HepG2 (cell line): ENCODE results near the gene SEMA3C. TPM values are rescaled to one million over a fixed set of nuclear protein-coding genes. Genes with fewer than 3 reads are reported as not detected.

ENCODE experiments used
- ATAC-seq: fragments of 200-7000 bp; cut with Tn5 transposase; 3 replicates; pipeline ENCODE4 v1.9.1; 2020; ENCODE audit warnings: mild to moderate bottlenecking, moderate library complexity
- BruUV-seq: library from RNA; stranded (reverse); fragments of 400-500 nt; replicated peaks from 2 replicates; lab custom pipeline; 2021; lab: Mats Ljungman, UMichigan
- CTCF ChIA-PET: fragments of 300-600 bp; formaldehyde crosslinking; extraction: SDS; loops from one replicate; lab custom pipeline; 2021; ENCODE audit warnings: low total read pairs, inconsistent platforms, low intra/inter-chr PET ratio; lab: Yijun Ruan, JAX
- POLR2A ChIA-PET: fragments of 350-600 bp; sonication (Branson Sonifier 250); formaldehyde crosslinking; loops from one replicate; lab custom pipeline; 2020; ENCODE audit warnings: antibody characterized with exemption, inconsistent platforms; lab: Yijun Ruan, JAX
- DNase-seq: peaks from one replicate; pipeline ENCODE4 v3.0.0-alpha.2; 2015; ENCODE audit warnings: low spot score
- FAIRE-seq: peaks from 3 replicates; lab custom pipeline; 2011; peaks lifted over from hg19 to GRCh38; lab: Jason Lieb, UNC
- H2AFZ ChIP-seq: one replicate; pipeline ENCODE4 v1.6.1; 2011; ENCODE audit warnings: low read length, inconsistent platforms
- H3K27ac ChIP-seq: fragments of 300-600 bp; 3 replicates; pipeline ENCODE4 v1.8.0; 2011; ENCODE audit warnings: mixed run types, mild to moderate bottlenecking, mixed read lengths, low read length, inconsistent platforms; ENCODE audit not compliant: insufficient read depth; ENCODE audit errors: extremely low read length
- H3K27me3 ChIP-seq, 2 experiments: fragments of 200-600 bp in 1 of 2; 2 replicates in 1 of 2; 3 replicates in 1 of 2; pipeline versions ENCODE4 v1.6.0 to v1.8.0; 2011; ENCODE audit warnings: low read length in 2 of 2, mild to moderate bottlenecking in 2 of 2, moderate library complexity in 2 of 2, inconsistent platforms in 1 of 2; ENCODE audit not compliant: insufficient read depth in 2 of 2, control insufficient read depth in 1 of 2
- H3K36me3 ChIP-seq, 2 experiments: fragments of 200-600 bp in 1 of 2; replicated peaks in 1 of 2; 2 replicates in 1 of 2; 3 replicates in 1 of 2; pipeline versions ENCODE4 v1.5.1 to v1.8.0; 2011; ENCODE audit warnings: low read length in 2 of 2, inconsistent platforms in 1 of 2; ENCODE audit not compliant: insufficient read depth in 2 of 2, control insufficient read depth in 1 of 2
- H3K4me1 ChIP-seq: 2 replicates; pipeline ENCODE4 v1.5.1; 2012; ENCODE audit warnings: low read length, inconsistent platforms; ENCODE audit not compliant: insufficient read depth
- H3K4me2 ChIP-seq: 2 replicates; pipeline ENCODE4 v1.6.0; 2011; ENCODE audit warnings: low read depth, low read length, inconsistent platforms
- H3K4me3 ChIP-seq, 3 experiments: fragments of 200-600 bp in 1 of 3; sonication (generic), shearing (Covaris generic) in 1 of 3; replicated peaks in 1 of 3; 2 replicates each; pipeline ENCODE4 v1.5.1; 2011 to 2016; ENCODE audit warnings: low read length in 3 of 3, inconsistent platforms in 2 of 3, low read depth in 2 of 3, mild to moderate bottlenecking in 2 of 3, control low read depth in 1 of 3, mixed read lengths in 1 of 3; ENCODE audit not compliant: insufficient read depth in 1 of 3
- H3K79me2 ChIP-seq: one replicate; pipeline ENCODE4 v1.6.1; 2011; ENCODE audit warnings: low read length, inconsistent platforms; ENCODE audit not compliant: insufficient read depth
- H3K9ac ChIP-seq: 2 replicates; pipeline ENCODE4 v1.6.0; 2011; ENCODE audit warnings: mild to moderate bottlenecking, low read depth, low read length, inconsistent platforms; ENCODE audit not compliant: insufficient read depth
- H3K9me3 ChIP-seq: 2 replicates; pipeline ENCODE4 v1.5.1; 2012; ENCODE audit warnings: mild to moderate bottlenecking, low read length
- H4K20me1 ChIP-seq: 2 replicates; pipeline ENCODE4 v1.6.0; 2011; ENCODE audit warnings: inconsistent platforms, mild to moderate bottlenecking, low read length, moderate library complexity; ENCODE audit not compliant: insufficient read depth
- ARNT ChIP-seq: fragments of 450-650 bp; IDR thresholded peaks from 2 replicates; pipeline ENCODE4 v1.6.1; 2017
- DNMT1 ChIP-seq: sonication (generic); formaldehyde crosslinking; IDR thresholded peaks from 2 replicates; pipeline ENCODE4 v1.5.1; 2020; ENCODE audit warnings: mild to moderate bottlenecking, missing genetic modification reagents
- ELK4 ChIP-seq: sonication (generic); formaldehyde crosslinking; IDR thresholded peaks from 2 replicates; pipeline ENCODE4 v1.9.0; 2021; ENCODE audit warnings: missing genetic modification reagents, borderline replicate concordance
- GATAD2A ChIP-seq: IDR thresholded peaks from 2 replicates; pipeline ENCODE4 v1.6.1; 2016
- HES4 ChIP-seq: sonication (generic); formaldehyde crosslinking; IDR thresholded peaks from 2 replicates; pipeline ENCODE4 v1.9.0; 2021; ENCODE audit warnings: mild to moderate bottlenecking, missing genetic modification reagents, borderline replicate concordance
- HNRNPK ChIP-seq: fragments of 200-400 bp; formaldehyde crosslinking; IDR thresholded peaks from 2 replicates; pipeline ENCODE4 v1.6.1; 2018; ENCODE audit warnings: low read length, low read depth, moderate library complexity, mild to moderate bottlenecking; ENCODE audit not compliant: poor library complexity, severe bottlenecking
- KLF11 ChIP-seq: IDR thresholded peaks from 2 replicates; pipeline ENCODE4 v1.6.1; 2016; ENCODE audit warnings: missing compliant biosample characterization
- KMT2B ChIP-seq: IDR thresholded peaks from 2 replicates; pipeline ENCODE4 v1.6.1; 2016; ENCODE audit warnings: missing genetic modification reagents, missing compliant biosample characterization
- NKX3-1 ChIP-seq: sonication (generic); formaldehyde crosslinking; IDR thresholded peaks from 2 replicates; pipeline ENCODE4 v1.5.0; 2020; ENCODE audit warnings: missing genetic modification reagents
- SALL1 ChIP-seq: sonication (generic); formaldehyde crosslinking; IDR thresholded peaks from 2 replicates; pipeline ENCODE4 v1.8.0; 2022; ENCODE audit warnings: mild to moderate bottlenecking, missing genetic modification reagents
- TOPORS ChIP-seq: sonication (generic); formaldehyde crosslinking; IDR thresholded peaks from 2 replicates; pipeline ENCODE4 v1.8.0; 2023; ENCODE audit warnings: mild to moderate bottlenecking, missing genetic modification reagents
- YEATS4 ChIP-seq: sonication (generic); formaldehyde crosslinking; IDR thresholded peaks from 2 replicates; pipeline ENCODE4 v1.4.0; 2020; ENCODE audit warnings: missing genetic modification reagents, borderline replicate concordance
- ZKSCAN5 ChIP-seq: sonication (generic); formaldehyde crosslinking; IDR thresholded peaks from 2 replicates; pipeline ENCODE4 v1.5.1; 2020; ENCODE audit warnings: mild to moderate bottlenecking, missing genetic modification reagents
- ZNF121 ChIP-seq: sonication (generic); formaldehyde crosslinking; IDR thresholded peaks from 2 replicates; pipeline ENCODE4 v1.5.0; 2020; ENCODE audit warnings: mild to moderate bottlenecking, missing genetic modification reagents
- ZNF484 ChIP-seq: sonication (generic); formaldehyde crosslinking; IDR thresholded peaks from 2 replicates; pipeline ENCODE4 v1.5.1; 2020; ENCODE audit warnings: mild to moderate bottlenecking, low read depth, missing genetic modification reagents, borderline replicate concordance
- ZNF562 ChIP-seq: sonication (generic); formaldehyde crosslinking; IDR thresholded peaks from 2 replicates; pipeline ENCODE4 v1.8.0; 2022; ENCODE audit warnings: missing genetic modification reagents, borderline replicate concordance
- ZNF597 ChIP-seq: sonication (generic); formaldehyde crosslinking; IDR thresholded peaks from 2 replicates; pipeline ENCODE4 v1.5.0; 2020; ENCODE audit warnings: missing genetic modification reagents
- ZNF670 ChIP-seq: sonication (generic); formaldehyde crosslinking; IDR thresholded peaks from 2 replicates; pipeline ENCODE4 v1.8.0; 2022; ENCODE audit warnings: mild to moderate bottlenecking, missing genetic modification reagents, borderline replicate concordance
- ZNF749 ChIP-seq: sonication (generic); formaldehyde crosslinking; IDR thresholded peaks from 2 replicates; pipeline ENCODE4 v1.8.0; 2022; ENCODE audit warnings: mild to moderate bottlenecking, missing genetic modification reagents, moderate library complexity, borderline replicate concordance
- ZSCAN29 ChIP-seq: sonication (generic); formaldehyde crosslinking; conservative IDR thresholded peaks from 2 replicates; pipeline ENCODE4 v1.4.0; 2020; ENCODE audit warnings: mild to moderate bottlenecking, missing genetic modification reagents
- WGBS: methylation state at CpG from one replicate; pipeline ENCODE4 v1.1.6; 2017; ENCODE audit warnings: low lambda C conversion rate; 5-methylcytosine and 5-hydroxymethylcytosine counted together
- in situ Hi-C: cut with HindIII; loops from 2 replicates; pipeline ENCODE4 v1.10.0; 2017; ENCODE audit warnings: low pct_unique_long_range_greater_than_20kb; ENCODE audit not compliant: extremely low pct_ligation_motif_present
- intact Hi-C: fragments of 100-400 bp; cut with micrococcal nuclease; formaldehyde crosslinking; loops from one replicate; pipeline ENCODE4 v1.10.0; 2022; ENCODE audit not compliant: unreplicated experiment
- polyA plus RNA-seq, 8 experiments: library from polyadenylated mRNA; depleted of rRNA in 3 of 8; stranded (reverse) in 7 of 8; unstranded in 1 of 8; fragments of >200 nt; fragmentation: Illumina TruSeq in 4 of 8; extraction: Trizol in 4 of 8; gene quantifications; 2 replicates each; pipeline versions ENCODE4 v1.2.1 to v1.2.3, GENCODE V29; 2011 to 2016; ENCODE audit warnings: low read depth in 4 of 8, missing spikeins in 1 of 8, mixed read lengths in 1 of 8; ENCODE audit not compliant: insufficient read depth in 1 of 8
- total RNA-seq, 5 experiments: library from RNA; depleted of rRNA; stranded (reverse); fragments of >200 nt; fragmentation: Illumina TruSeq; extraction: Trizol; gene quantifications; 2 replicates each; pipeline ENCODE4 v1.2.3, GENCODE V29; 2016; ENCODE audit warnings: low read depth in 1 of 5

The SEMA3C gene
- total and polyA plus RNA-seq, 2 of the 13 experiments (the other 11 are each of a cell fraction or from before 2014, with no cell fraction given), result 0.05 to 0.13 TPM

GRCh38 chr7:80783186-80783677, 135.6 kb downstream of the SEMA3C start:
- no peak for TF ChIP-seq KMT2B
- TF ChIP-seq ZNF121 (CRISPR knock-in tag), result no peak
- TF ChIP-seq ARNT, result no peak
- no peak for TF ChIP-seq HES4 (CRISPR knock-in tag)
- no peak for TF ChIP-seq TOPORS (CRISPR knock-in tag)
- TF ChIP-seq ZNF597 (CRISPR knock-in tag), result no peak
- no peak for TF ChIP-seq ZNF749 (CRISPR knock-in tag)
- TF ChIP-seq ZSCAN29 (CRISPR knock-in tag), result no peak
- TF ChIP-seq YEATS4 (CRISPR knock-in tag), result no peak
- TF ChIP-seq HNRNPK, result no peak
- TF ChIP-seq NKX3-1 (CRISPR knock-in tag), result no peak
- no peak for TF ChIP-seq ZNF670
- no peak for TF ChIP-seq DNMT1
- no peak for TF ChIP-seq ZNF562 (CRISPR knock-in tag)
- TF ChIP-seq ZNF484 (CRISPR knock-in tag), result no peak
- no peak for TF ChIP-seq ELK4
- no peak for TF ChIP-seq GATAD2A (CRISPR knock-in tag)
- TF ChIP-seq ZKSCAN5 (CRISPR knock-in tag), result no peak
- TF ChIP-seq SALL1 (CRISPR knock-in tag), result no peak
- no peak for TF ChIP-seq KLF11 (CRISPR knock-in tag)
- Histone ChIP-seq H4K20me1 (no peaks in the 10 kb centered on the region), H3K4me2 (no peak overlapping the region), H3K79me2 (no peaks in the 10 kb centered on the region), H3K9me3 (no peaks in the 10 kb centered on the region), H3K4me3 (no peak overlapping the region), H3K27ac (no peak overlapping the region), H3K27me3 (no peaks in the 10 kb centered on the region), H3K36me3 (no peaks in the 10 kb centered on the region), H2AFZ (no peak overlapping the region), H3K4me1 (no peaks in the 10 kb centered on the region), H3K9ac (no peak overlapping the region)
- FAIRE-seq (no peak), DNase-seq (no peak), ATAC-seq (no peak)
- POLR2A ChIA-PET, result no interaction called here
- WGBS, result 20% methylated on average over 6 of the region's 6 CpGs
- no TSS peak for BruUV-seq
- CTCF ChIA-PET, result no interaction called here
- in situ Hi-C loops (no loop called here), intact Hi-C loops (no loop called here)
